IMR-90 (cell line): Measurements from ENCODE around the gene NFATC3. TPM values are rescaled to one million over a fixed set of nuclear protein-coding genes. Genes with fewer than 3 reads are reported as not detected.

Experiments used
- ATAC-seq: fragments of 200-7000 bp; cut with Tn5 transposase; 2 replicates; pipeline ENCODE4 v1.9.1; 2020; ENCODE audit warnings: low read depth, mild to moderate bottlenecking, moderate library complexity
- BruUV-seq: library from RNA; stranded (reverse); fragments of 400-500 nt; replicated peaks from 2 replicates; lab custom pipeline; 2021; lab: Mats Ljungman, UMichigan
- CTCF ChIA-PET: fragments of 300-600 bp; formaldehyde crosslinking; extraction: SDS; loops from one replicate; lab custom pipeline; 2021; ENCODE audit warnings: antibody characterized with exemption; lab: Yijun Ruan, JAX
- POLR2A ChIA-PET: fragments of 300-600 bp; sonication (Branson Sonifier 250); formaldehyde crosslinking; loops from one replicate; lab custom pipeline; 2022; ENCODE audit warnings: antibody characterized with exemption; ENCODE audit not compliant: unreplicated experiment; lab: Charles Lee
- DNase-seq: peaks from one replicate; pipeline ENCODE4 v3.0.0; 2013
- H2AFZ ChIP-seq: replicated peaks from 2 replicates; pipeline ENCODE3; 2013; ENCODE audit warnings: low read length, mild to moderate bottlenecking; ENCODE audit not compliant: poor library complexity
- H2AK5ac ChIP-seq: 2 replicates; pipeline ENCODE4 v1.6.1; 2013; ENCODE audit warnings: low read depth, low read length, inconsistent platforms
- H2AK9ac ChIP-seq: replicated peaks from 2 replicates; pipeline ENCODE3; 2013; ENCODE audit warnings: mild to moderate bottlenecking, low read depth, low read length, moderate library complexity; ENCODE audit not compliant: poor library complexity
- H2BK120ac ChIP-seq: 2 replicates; pipeline ENCODE4 v1.6.1; 2013; ENCODE audit warnings: low read depth, low read length, inconsistent platforms
- H2BK15ac ChIP-seq: 3 replicates; pipeline ENCODE4 v1.6.1; 2013; ENCODE audit warnings: low read depth, low read length, inconsistent platforms
- H2BK20ac ChIP-seq: 2 replicates; pipeline ENCODE4 v1.6.1; 2013; ENCODE audit warnings: low read depth, mild to moderate bottlenecking, inconsistent platforms, low read length, moderate library complexity
- H2BK5ac ChIP-seq: 2 replicates; pipeline ENCODE4 v1.6.1; 2013; ENCODE audit warnings: mild to moderate bottlenecking, low read depth, low read length, inconsistent platforms; ENCODE audit not compliant: poor library complexity, severe bottlenecking
- H3K14ac ChIP-seq: replicated peaks from 2 replicates; pipeline ENCODE4 v1.6.1; 2013; ENCODE audit warnings: low read depth, low read length, inconsistent platforms
- H3K18ac ChIP-seq: 2 replicates; pipeline ENCODE4 v1.6.1; 2013; ENCODE audit warnings: low read depth, low read length, control low read depth
- H3K23ac ChIP-seq: 2 replicates; pipeline ENCODE4 v1.6.1; 2013; ENCODE audit warnings: low read depth, low read length, inconsistent platforms
- H3K27ac ChIP-seq: 2 replicates; pipeline ENCODE4 v1.5.1; 2013; ENCODE audit warnings: mild to moderate bottlenecking, control low read depth, low read length; ENCODE audit not compliant: insufficient read depth
- H3K27me3 ChIP-seq: 2 replicates; pipeline ENCODE4 v1.6.1; 2013; ENCODE audit warnings: low read length; ENCODE audit not compliant: control insufficient read depth, insufficient read depth
- H3K36me3 ChIP-seq: 2 replicates; pipeline ENCODE4 v1.6.1; 2013; ENCODE audit warnings: low read length, mixed read lengths; ENCODE audit not compliant: control insufficient read depth, insufficient read depth
- H3K4ac ChIP-seq: 2 replicates; pipeline ENCODE4 v1.6.1; 2013; ENCODE audit warnings: low read depth, low read length, inconsistent platforms
- H3K4me1 ChIP-seq: 2 replicates; pipeline ENCODE4 v1.6.1; 2013; ENCODE audit warnings: low read length, mixed read lengths; ENCODE audit not compliant: control insufficient read depth, insufficient read depth
- H3K4me2 ChIP-seq: 2 replicates; pipeline ENCODE4 v1.6.1; 2013; ENCODE audit warnings: low read depth, mild to moderate bottlenecking, control low read depth, low read length, moderate library complexity
- H3K4me3 ChIP-seq: 2 replicates; pipeline ENCODE4 v1.5.1; 2013; ENCODE audit warnings: low read depth, mild to moderate bottlenecking, control low read depth, low read length, moderate library complexity; ENCODE audit not compliant: insufficient read depth
- H3K56ac ChIP-seq: 2 replicates; pipeline ENCODE4 v1.6.1; 2013; ENCODE audit warnings: low read length, inconsistent platforms; ENCODE audit not compliant: insufficient read depth; ENCODE audit errors: extremely low read depth
- H3K79me1 ChIP-seq, 2 experiments: 2 replicates each; pipeline ENCODE4 v1.6.1; 2013; ENCODE audit warnings: low read length in 2 of 2, inconsistent platforms in 1 of 2, low read depth in 1 of 2
- H3K9ac ChIP-seq: 2 replicates; pipeline ENCODE4 v1.6.1; 2013; ENCODE audit warnings: low read depth, low read length, control low read depth
- H3K9me1 ChIP-seq: 2 replicates; pipeline ENCODE4 v1.6.1; 2013; ENCODE audit warnings: low read length, inconsistent platforms; ENCODE audit not compliant: insufficient read depth
- H3K9me3 ChIP-seq: 2 replicates; pipeline ENCODE4 v1.6.1; 2013; ENCODE audit warnings: low read length; ENCODE audit not compliant: control insufficient read depth, insufficient read depth
- H4K20me1 ChIP-seq: 2 replicates; pipeline ENCODE4 v1.6.1; 2013; ENCODE audit warnings: low read length, inconsistent platforms; ENCODE audit not compliant: insufficient read depth
- H4K5ac ChIP-seq: 2 replicates; pipeline ENCODE4 v1.6.1; 2013; ENCODE audit warnings: mild to moderate bottlenecking, low read depth, low read length, control low read depth
- H4K8ac ChIP-seq, 2 experiments: 2 replicates each; pipeline ENCODE4 v1.6.1; 2013; ENCODE audit warnings: low read depth in 2 of 2, low read length in 2 of 2, control low read depth in 1 of 2, inconsistent platforms in 1 of 2
- H4K91ac ChIP-seq: 2 replicates; pipeline ENCODE4 v1.6.1; 2013; ENCODE audit warnings: low read depth, low read length, inconsistent platforms; ENCODE audit not compliant: insufficient read depth
- WGBS, 2 experiments: methylation state at CpG; one replicate each; pipeline versions ENCODE4 v1.1.5 to v1.1.7; 2013; ENCODE audit warnings: missing lambda C conversion rate in 2 of 2; ENCODE audit not compliant: insufficient read length in 1 of 2; ENCODE audit errors: extremely low coverage in 2 of 2; 5-methylcytosine and 5-hydroxymethylcytosine counted together
- dilution Hi-C: fragments of 300-500 bp; cut with HindIII; formaldehyde crosslinking; loops from one replicate; pipeline ENCODE4 v1.14.3; 2018; ENCODE audit warnings: low sequenced_read_pairs; ENCODE audit not compliant: unreplicated experiment
- in situ Hi-C: fragments of 300-500 bp; cut with MboI; formaldehyde crosslinking; loops from 3 replicates; pipeline ENCODE4 v1.14.3; 2019; ENCODE audit warnings: low sequenced_read_pairs, inconsistent platforms, mixed read lengths
- intact Hi-C: fragments of 100-400 bp; cut with micrococcal nuclease; formaldehyde crosslinking; loops from 2 replicates; pipeline ENCODE4 v1.10.0; 2022
- polyA plus RNA-seq, 3 experiments: library from polyadenylated mRNA; depleted of rRNA; stranded (reverse); fragments of >200 nt; gene quantifications; 2 replicates each; pipeline ENCODE4 v1.2.3, GENCODE V29; 2012; ENCODE audit warnings: low replicate concordance in 1 of 3
- total RNA-seq: library from RNA; depleted of rRNA; stranded (reverse); fragments of >200 nt; gene quantifications from 2 replicates; pipeline ENCODE4 v1.2.3, GENCODE V29; 2012
- TF ChIP-seq, protein P1 (sequence below): conservative IDR thresholded peaks from 2 replicates; pipeline ENCODE4 v1.5.1; 2012; ENCODE audit warnings: mild to moderate bottlenecking, low read depth, low read length, improper control_type of control experiment

Gene NFATC3
- total and polyA plus RNA-seq, 2 of the 4 experiments (the other 2 are of a cell fraction) = 6.3 to 21.5 TPM

DNA sequence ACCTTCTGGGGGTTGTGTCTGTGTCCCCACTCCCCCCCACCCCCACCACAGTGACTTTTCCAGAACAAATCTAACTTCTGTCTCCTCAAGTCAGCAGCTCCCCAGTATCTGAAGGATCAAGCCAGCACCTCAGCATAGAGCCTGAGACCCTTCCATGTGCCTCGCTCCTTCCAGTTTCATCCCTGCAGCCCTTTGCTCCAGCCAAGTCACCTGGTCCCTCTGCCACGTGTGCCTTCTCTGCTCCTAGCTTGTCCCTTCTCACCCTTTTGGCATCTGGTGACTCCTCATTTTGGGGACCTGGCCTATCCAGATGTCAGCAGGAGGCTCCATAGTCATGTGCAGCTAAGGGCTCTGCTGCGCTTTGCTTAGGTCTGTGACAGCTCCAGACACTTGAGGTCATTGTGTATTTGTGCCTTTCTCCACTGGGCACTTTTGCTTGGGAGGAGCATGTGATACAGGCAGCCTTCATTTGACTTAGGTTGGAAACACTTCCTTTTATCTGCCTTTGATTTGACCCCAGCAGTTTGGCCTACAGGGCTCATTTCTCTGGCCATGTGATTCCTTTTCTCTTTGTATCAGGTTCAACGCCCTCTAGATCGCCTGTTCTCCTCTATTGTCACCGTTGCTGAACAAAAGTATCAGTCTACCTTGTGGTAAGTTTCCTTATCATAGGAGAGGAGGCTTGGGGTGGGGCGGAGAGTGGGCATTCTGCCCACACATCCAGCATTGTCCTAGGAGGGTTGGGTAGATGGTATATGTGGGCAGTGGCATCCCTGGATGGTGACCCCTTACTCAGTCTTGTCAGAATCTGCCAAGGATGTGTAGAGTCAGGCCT lies 7.1 kb upstream of the NFATC3 start:
- no TSS peak for BruUV-seq
- H4K91ac ChIP-seq = no peak overlapping the region
- no peaks in the 10 kb centered on the region for H3K9me3 ChIP-seq
- no peak overlapping the region for H2AK5ac ChIP-seq
- no peak overlapping the region for H2BK5ac ChIP-seq
- no peak overlapping the region for H3K4ac ChIP-seq
- no peak overlapping the region for H3K27ac ChIP-seq
- ChIA-PET POLR2A (no interaction called here), CTCF (no interaction called here)
- no peaks in the 10 kb centered on the region for H3K27me3 ChIP-seq
- intact Hi-C loops = no loop called here
- no peak overlapping the region for H4K5ac ChIP-seq
- peaks cover 11% of the 10 kb centered on the region for H3K4me1 ChIP-seq
- H3K56ac ChIP-seq = no peak overlapping the region
- no peak overlapping the region for H3K4me3 ChIP-seq
- no peak overlapping the region for H3K14ac ChIP-seq
- peaks cover 38% of the 10 kb centered on the region for H3K36me3 ChIP-seq
- TF ChIP-seq, protein P1, sequence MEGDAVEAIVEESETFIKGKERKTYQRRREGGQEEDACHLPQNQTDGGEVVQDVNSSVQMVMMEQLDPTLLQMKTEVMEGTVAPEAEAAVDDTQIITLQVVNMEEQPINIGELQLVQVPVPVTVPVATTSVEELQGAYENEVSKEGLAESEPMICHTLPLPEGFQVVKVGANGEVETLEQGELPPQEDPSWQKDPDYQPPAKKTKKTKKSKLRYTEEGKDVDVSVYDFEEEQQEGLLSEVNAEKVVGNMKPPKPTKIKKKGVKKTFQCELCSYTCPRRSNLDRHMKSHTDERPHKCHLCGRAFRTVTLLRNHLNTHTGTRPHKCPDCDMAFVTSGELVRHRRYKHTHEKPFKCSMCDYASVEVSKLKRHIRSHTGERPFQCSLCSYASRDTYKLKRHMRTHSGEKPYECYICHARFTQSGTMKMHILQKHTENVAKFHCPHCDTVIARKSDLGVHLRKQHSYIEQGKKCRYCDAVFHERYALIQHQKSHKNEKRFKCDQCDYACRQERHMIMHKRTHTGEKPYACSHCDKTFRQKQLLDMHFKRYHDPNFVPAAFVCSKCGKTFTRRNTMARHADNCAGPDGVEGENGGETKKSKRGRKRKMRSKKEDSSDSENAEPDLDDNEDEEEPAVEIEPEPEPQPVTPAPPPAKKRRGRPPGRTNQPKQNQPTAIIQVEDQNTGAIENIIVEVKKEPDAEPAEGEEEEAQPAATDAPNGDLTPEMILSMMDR = no peak
- DNase-seq (no peak), ATAC-seq (no peak)
- no peak overlapping the region for H3K4me2 ChIP-seq
- H3K79me1 ChIP-seq = no peaks in the 10 kb centered on the region
- H4K8ac ChIP-seq = no peak overlapping the region
- no peak overlapping the region for H2AFZ ChIP-seq
- in situ Hi-C loops = no loop called here
- no peak overlapping the region for H2AK9ac ChIP-seq
- no peak overlapping the region for H3K23ac ChIP-seq
- H2BK15ac ChIP-seq = no peak overlapping the region
- H4K20me1 ChIP-seq = no peaks in the 10 kb centered on the region
- no peak overlapping the region for H3K9ac ChIP-seq
- dilution Hi-C loops = no loop called here
- WGBS, 2 experiments = 100% methylated on average over 2 of the region's 7 CpGs; no CpG with 5 or more reads in 1 of the 2 experiments
- no peak overlapping the region for H2BK120ac ChIP-seq
- no peak overlapping the region for H3K18ac ChIP-seq
- H3K9me1 ChIP-seq = peaks cover 12% of the 10 kb centered on the region
- H2BK20ac ChIP-seq = no peak overlapping the region
